Gastroesophageal sphincter (tissue), 3 donors: ENCODE measurements around the gene UBE2I.

ENCODE experiments used
- EP300 ChIP-seq: sonication (generic); formaldehyde crosslinking; IDR thresholded peaks from one replicate; pipeline ENCODE4 v1.6.1; 2017; ENCODE audit warnings: antibody characterized with exemption, mild to moderate bottlenecking
- POLR2A ChIP-seq, 2 donors: fragments of 450-650 bp; IDR thresholded peaks; one replicate each; pipeline ENCODE4 v1.6.1; 2017; ENCODE audit warnings: antibody characterized with exemption in 2 of 2, mild to moderate bottlenecking in 2 of 2, moderate library complexity in 1 of 2
- POLR2AphosphoS5 ChIP-seq: sonication (generic); formaldehyde crosslinking; IDR thresholded peaks from one replicate; pipeline ENCODE4 v1.6.1; 2017; ENCODE audit warnings: antibody characterized with exemption
- TF ChIP-seq, protein P1 (sequence below), 4 experiments: fragments of 200-600 bp in 2 of 4; fragments of 450-650 bp in 2 of 4; sonication (generic) in 1 of 4; IDR thresholded peaks; one replicate each; pipeline ENCODE4 v1.5.1; 2017 to 2019; ENCODE audit warnings: antibody characterized with exemption in 4 of 4, mild to moderate bottlenecking in 2 of 4, moderate library complexity in 2 of 4

DNA sequence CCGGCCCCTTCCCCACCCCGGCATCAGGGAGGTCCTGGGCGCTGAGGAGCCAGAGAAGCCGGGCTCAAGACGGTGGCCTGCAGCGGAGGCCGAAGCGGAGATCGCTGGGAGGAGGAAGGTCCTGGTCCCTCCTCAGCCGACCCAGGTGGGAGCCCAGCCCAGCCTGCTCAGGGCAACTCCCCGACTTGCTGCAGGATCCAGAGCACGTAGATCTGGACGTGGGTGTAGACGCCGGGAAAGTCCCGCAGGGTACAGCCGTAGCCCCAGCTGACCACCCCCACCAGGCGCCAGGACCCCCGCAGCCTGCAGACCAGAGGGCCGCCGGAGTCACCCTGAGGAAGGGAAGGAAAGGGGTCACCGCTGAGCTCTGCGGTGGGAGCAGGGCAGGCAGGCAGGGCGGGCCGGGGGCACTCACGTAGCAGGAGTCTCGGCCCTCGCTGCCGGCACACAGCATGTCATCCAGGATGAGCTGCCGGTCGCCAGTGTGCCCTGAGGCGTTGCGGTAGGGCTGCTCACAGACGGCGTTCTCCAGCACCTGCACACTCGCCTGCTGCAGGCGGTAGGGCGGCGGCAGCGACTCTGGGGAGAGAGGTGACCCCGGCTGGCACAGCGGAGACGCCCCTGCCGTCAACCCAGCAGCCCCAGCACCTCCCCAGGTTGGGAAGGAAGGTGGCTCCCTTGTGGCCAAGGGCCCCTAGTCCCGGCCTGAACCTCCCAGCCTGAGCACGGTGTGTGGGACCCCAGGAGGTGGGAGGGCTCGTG, 48.1 kb upstream of the UBE2I start:
- TF ChIP-seq POLR2AphosphoS5, result no peak
- no peak for TF ChIP-seq POLR2A (IDR thresholded peaks at IDR 0.05)
- TF ChIP-seq, protein P1, sequence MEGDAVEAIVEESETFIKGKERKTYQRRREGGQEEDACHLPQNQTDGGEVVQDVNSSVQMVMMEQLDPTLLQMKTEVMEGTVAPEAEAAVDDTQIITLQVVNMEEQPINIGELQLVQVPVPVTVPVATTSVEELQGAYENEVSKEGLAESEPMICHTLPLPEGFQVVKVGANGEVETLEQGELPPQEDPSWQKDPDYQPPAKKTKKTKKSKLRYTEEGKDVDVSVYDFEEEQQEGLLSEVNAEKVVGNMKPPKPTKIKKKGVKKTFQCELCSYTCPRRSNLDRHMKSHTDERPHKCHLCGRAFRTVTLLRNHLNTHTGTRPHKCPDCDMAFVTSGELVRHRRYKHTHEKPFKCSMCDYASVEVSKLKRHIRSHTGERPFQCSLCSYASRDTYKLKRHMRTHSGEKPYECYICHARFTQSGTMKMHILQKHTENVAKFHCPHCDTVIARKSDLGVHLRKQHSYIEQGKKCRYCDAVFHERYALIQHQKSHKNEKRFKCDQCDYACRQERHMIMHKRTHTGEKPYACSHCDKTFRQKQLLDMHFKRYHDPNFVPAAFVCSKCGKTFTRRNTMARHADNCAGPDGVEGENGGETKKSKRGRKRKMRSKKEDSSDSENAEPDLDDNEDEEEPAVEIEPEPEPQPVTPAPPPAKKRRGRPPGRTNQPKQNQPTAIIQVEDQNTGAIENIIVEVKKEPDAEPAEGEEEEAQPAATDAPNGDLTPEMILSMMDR (IDR thresholded peaks at IDR 0.05), result no peak
- no peak for TF ChIP-seq EP300
